Naive thymus-derived CD4-positive, alpha-beta T cell (primary cell): Measurements from ENCODE around the gene OR52L1. TPM values are rescaled to one million over a fixed set of nuclear protein-coding genes. Genes with fewer than 3 reads are reported as not detected.

Experiments used
- ATAC-seq: fragments of 150-1000 bp; cut with Tn5 transposase; 2 replicates; pipeline ENCODE4 v1.10.0; 2021; ENCODE audit warnings: mild to moderate bottlenecking, moderate library complexity
- CTCF ChIA-PET: fragments of 350-600 bp; sonication (Branson Sonifier 250); formaldehyde crosslinking; loops from one replicate; lab custom pipeline; 2021; ENCODE audit warnings: antibody characterized with exemption; lab: Charles Lee
- POLR2A ChIA-PET: fragments of 350-600 bp; sonication (Branson Sonifier 250); formaldehyde crosslinking; loops from one replicate; lab custom pipeline; 2021; ENCODE audit warnings: antibody characterized with exemption, inconsistent platforms; lab: Charles Lee
- DNase-seq, 9 donors: peaks; one replicate each; pipeline versions ENCODE4 v3.0.0 to v3.0.0-alpha.2; 2020 to 2022; ENCODE audit warnings: mixed read lengths in 1 of 9
- H3K27ac ChIP-seq: one replicate; pipeline ENCODE4 v1.7.0; 2013; ENCODE audit warnings: mild to moderate bottlenecking, low read depth, low read length, moderate library complexity
- H3K27me3 ChIP-seq, 2 donors: one replicate each; pipeline ENCODE4 v1.7.0; 2013; ENCODE audit warnings: low read length in 2 of 2, mild to moderate bottlenecking in 2 of 2, moderate library complexity in 2 of 2; ENCODE audit not compliant: control insufficient read depth in 2 of 2, insufficient read depth in 2 of 2
- H3K36me3 ChIP-seq, 3 experiments: 1 replicate in 2 of 3; 2 replicates in 1 of 3; pipeline ENCODE4 v1.7.0; 2013; ENCODE audit warnings: low read length in 3 of 3, mild to moderate bottlenecking in 3 of 3, moderate library complexity in 1 of 3; ENCODE audit not compliant: insufficient read depth in 3 of 3, control insufficient read depth in 2 of 3
- H3K4me1 ChIP-seq, 2 donors: one replicate each; pipeline ENCODE4 v1.7.0; 2013; ENCODE audit warnings: low read length in 2 of 2, mild to moderate bottlenecking in 2 of 2, moderate library complexity in 1 of 2; ENCODE audit not compliant: control insufficient read depth in 2 of 2, insufficient read depth in 2 of 2
- H3K4me3 ChIP-seq: 2 replicates; pipeline ENCODE4 v1.7.0; 2013; ENCODE audit warnings: mild to moderate bottlenecking, low read length
- H3K9me3 ChIP-seq, 3 experiments: 1 replicate in 2 of 3; 2 replicates in 1 of 3; pipeline ENCODE4 v1.7.0; 2013; ENCODE audit warnings: low read length in 3 of 3; ENCODE audit not compliant: control insufficient read depth in 2 of 3
- H3K27ac Mint-ChIP-seq, 9 donors: one replicate each; pipeline ENCODE4 v1.8.0; 2020 to 2022; ENCODE audit warnings: mixed read lengths in 9 of 9, mild to moderate bottlenecking in 8 of 9, moderate library complexity in 5 of 9, inconsistent platforms in 2 of 9
- H3K27me3 Mint-ChIP-seq, 5 donors: one replicate each; pipeline ENCODE4 v1.8.0; 2021 to 2022; ENCODE audit warnings: mixed read lengths in 5 of 5, mild to moderate bottlenecking in 1 of 5
- H3K36me3 Mint-ChIP-seq, 5 donors: one replicate each; pipeline ENCODE4 v1.8.0; 2020 to 2022; ENCODE audit warnings: mixed read lengths in 5 of 5, mild to moderate bottlenecking in 3 of 5, inconsistent platforms in 1 of 5
- H3K4me1 Mint-ChIP-seq, 7 donors: one replicate each; pipeline ENCODE4 v1.8.0; 2020 to 2022; ENCODE audit warnings: mixed read lengths in 7 of 7, mild to moderate bottlenecking in 3 of 7, inconsistent platforms in 1 of 7
- H3K4me3 Mint-ChIP-seq, 10 donors: one replicate each; pipeline ENCODE4 v1.8.0; 2020 to 2022; ENCODE audit warnings: mild to moderate bottlenecking in 10 of 10, mixed read lengths in 10 of 10, moderate library complexity in 6 of 10, inconsistent platforms in 2 of 10
- H3K9me3 Mint-ChIP-seq, 11 donors: one replicate each; pipeline ENCODE4 v1.8.0; 2020 to 2022; ENCODE audit warnings: mixed read lengths in 11 of 11, mild to moderate bottlenecking in 4 of 11, inconsistent platforms in 1 of 11, moderate library complexity in 1 of 11
- intact Hi-C, 2 donors: fragments of 100-400 bp; cut with micrococcal nuclease; formaldehyde crosslinking; loops; one replicate each; pipeline ENCODE4 v1.15.1; 2023
- polyA plus RNA-seq, 2 donors: library from polyadenylated mRNA; unstranded; fragments of 300-500 nt; fragmentation: Illumina TruSeq; gene quantifications; one replicate each; pipeline ENCODE4 v1.2.3, GENCODE V29; 2021
- total RNA-seq, 6 experiments: library from RNA in 5 of 6; stranded (reverse) in 5 of 6; gene quantifications; 1 replicate in 5 of 6; 2 replicates in 1 of 6; pipeline ENCODE4 v1.2.3 and lab custom pipeline; 2021 to 2026

Gene OR52L1
- total and polyA plus RNA-seq, 7 experiments from 2014 or later: not detected

DNA sequence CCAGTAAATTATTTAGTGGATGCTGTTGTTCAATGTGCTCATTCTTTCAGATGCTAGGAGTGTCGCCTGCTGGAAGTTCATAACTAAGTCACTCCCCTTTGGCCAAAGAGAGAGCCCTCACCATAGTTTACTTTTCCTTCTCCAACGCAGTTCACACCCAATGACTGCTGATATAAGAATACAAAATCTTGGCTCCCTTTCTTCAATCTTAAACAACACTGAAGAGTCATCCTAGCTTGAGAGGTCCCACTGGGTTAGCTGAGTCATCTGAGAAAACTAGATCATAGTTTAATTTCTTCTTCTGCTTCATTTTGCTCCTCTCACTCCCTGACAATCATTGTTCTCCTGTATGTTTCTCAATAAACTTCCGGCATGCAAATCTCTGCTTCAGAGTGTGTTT is 5.4 kb upstream of the OR52L1 start:
- DNase-seq (no peak), ATAC-seq (no peak)
- Histone ChIP-seq H3K27ac (no peak overlapping the region), H3K4me3 (no peak overlapping the region), H3K27me3 (peaks cover 0 to 6% of the 10 kb centered on the region in 2 donors), H3K9me3 (no peaks in the 10 kb centered on the region), H3K36me3 (no peaks in the 10 kb centered on the region), H3K4me1 (no peaks in the 10 kb centered on the region)
- intact Hi-C loops: loop anchor here (1.0 kb wide), 1 partner anchor 361 kb away; no protein-coding TSS in a partner anchor
- Mint-ChIP-seq H3K27me3 (peaks cover 14 to 30% (median 27%) of the 10 kb centered on the region in 5 donors), H3K4me3 (no peak overlapping the region), H3K9me3 (peaks cover 0 to 2% (median 0%) of the 10 kb centered on the region in 11 donors), H3K27ac (no peak overlapping the region), H3K4me1 (no peaks in the 10 kb centered on the region), H3K36me3 (no peaks in the 10 kb centered on the region)
- POLR2A ChIA-PET: no interaction called here
- CTCF ChIA-PET: no interaction called here

DNA sequence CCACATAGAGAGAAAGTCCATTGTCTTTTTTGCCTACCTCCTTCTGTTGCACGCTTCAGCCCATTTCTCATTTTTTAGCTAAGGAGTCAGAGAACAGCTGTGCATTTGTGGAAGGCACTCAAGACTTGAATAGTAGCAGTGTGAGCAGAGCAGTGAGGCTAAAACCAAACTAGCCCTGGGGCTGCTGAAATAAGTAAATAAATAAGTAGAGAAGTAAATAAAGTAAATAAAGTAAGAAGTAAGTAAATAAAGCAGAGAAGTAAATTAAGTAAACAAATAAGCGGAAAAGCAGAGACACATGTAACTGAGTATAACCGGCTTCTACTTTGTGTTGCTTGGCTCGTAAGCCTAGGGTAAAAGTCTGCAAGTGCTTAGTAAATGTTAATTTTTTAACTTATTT is 2.4 kb upstream of the OR52L1 start:
- no peaks in the 10 kb centered on the region for H3K4me1 Mint-ChIP-seq
- Histone ChIP-seq H3K4me3 (no peak overlapping the region), H3K4me1 (no peaks in the 10 kb centered on the region), H3K9me3 (no peaks in the 10 kb centered on the region), H3K36me3 (no peaks in the 10 kb centered on the region), H3K27ac (no peak overlapping the region), H3K27me3 (peaks cover 0 to 6% of the 10 kb centered on the region in 2 donors)
- intact Hi-C loops: no loop called here
- peaks cover 12 to 45% (median 33%) of the 10 kb centered on the region in 5 donors for H3K27me3 Mint-ChIP-seq
- no peak for DNase-seq
- POLR2A ChIA-PET: no interaction called here
- H3K9me3 Mint-ChIP-seq: peaks cover 0 to 8% (median 0%) of the 10 kb centered on the region in 11 donors
- no peak overlapping the region for H3K4me3 Mint-ChIP-seq
- H3K27ac Mint-ChIP-seq: no peak overlapping the region
- ATAC-seq: no peak
- H3K36me3 Mint-ChIP-seq: no peaks in the 10 kb centered on the region
- CTCF ChIA-PET: no interaction called here

- H3K27me3 Mint-ChIP-seq: peaks cover 3 to 66% (median 34%) of the 10 kb centered on the region in 5 donors
- no peak for DNase-seq
Observed at GRCh38 chr11:5983443-5983842, 3.3 kb downstream of the OR52L1 start.

DNA sequence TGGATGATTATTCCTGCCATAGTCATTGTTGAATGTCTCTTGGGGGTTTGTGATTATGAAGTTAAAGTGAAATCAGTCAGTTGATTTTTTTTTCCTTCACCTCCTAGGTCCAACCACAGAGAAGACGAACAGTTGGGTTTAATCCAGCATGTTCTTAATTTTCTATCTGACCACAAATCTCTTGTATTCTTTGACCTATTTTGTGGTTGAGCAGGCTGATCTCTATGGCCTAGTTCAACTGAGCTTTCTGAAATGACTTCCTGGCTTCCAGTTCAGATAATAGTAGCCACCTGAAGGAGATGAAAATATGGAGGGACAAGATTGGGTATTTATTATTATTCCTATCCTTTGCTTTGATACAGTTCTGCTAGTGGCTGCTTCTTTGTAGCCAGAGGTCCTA is 13.3 kb downstream of the OR52L1 start:
- H3K4me1 Mint-ChIP-seq: no peaks in the 10 kb centered on the region
- intact Hi-C loops: no loop called here
- ATAC-seq (no peak), DNase-seq (no peak)
- Histone ChIP-seq H3K9me3 (no peaks in the 10 kb centered on the region), H3K4me1 (no peaks in the 10 kb centered on the region), H3K27ac (no peak overlapping the region), H3K4me3 (no peak overlapping the region), H3K36me3 (no peaks in the 10 kb centered on the region), H3K27me3 (no peaks in the 10 kb centered on the region)
- ChIA-PET POLR2A (no interaction called here), CTCF (no interaction called here)
- H3K9me3 Mint-ChIP-seq: peaks cover 0 to 13% (median under 1%) of the 10 kb centered on the region in 11 donors
- H3K36me3 Mint-ChIP-seq: no peaks in the 10 kb centered on the region
- H3K27me3 Mint-ChIP-seq: peaks cover 7 to 28% (median 18%) of the 10 kb centered on the region in 5 donors
- H3K4me3 Mint-ChIP-seq: no peak overlapping the region
- no peak overlapping the region for H3K27ac Mint-ChIP-seq

More at GRCh38 chr11:5983443-5983842, 3.3 kb downstream of the OR52L1 start:
- Mint-ChIP-seq H3K27ac (no peak overlapping the region), H3K4me3 (no peak overlapping the region), H3K4me1 (no peaks in the 10 kb centered on the region), H3K9me3 (peaks cover 0 to 41% (median 7%) of the 10 kb centered on the region in 11 donors), H3K36me3 (peaks cover 0 to 3% (median 0%) of the 10 kb centered on the region in 5 donors)
- H3K27me3 ChIP-seq: no peaks in the 10 kb centered on the region
- POLR2A ChIA-PET: no interaction called here
- no peaks in the 10 kb centered on the region for H3K36me3 ChIP-seq
- intact Hi-C loops: no loop called here
- no peaks in the 10 kb centered on the region for H3K9me3 ChIP-seq
- CTCF ChIA-PET: no interaction called here
- H3K4me1 ChIP-seq: no peaks in the 10 kb centered on the region
- H3K4me3 ChIP-seq: no peak overlapping the region
- no peak overlapping the region for H3K27ac ChIP-seq
- no peak for ATAC-seq

DNA sequence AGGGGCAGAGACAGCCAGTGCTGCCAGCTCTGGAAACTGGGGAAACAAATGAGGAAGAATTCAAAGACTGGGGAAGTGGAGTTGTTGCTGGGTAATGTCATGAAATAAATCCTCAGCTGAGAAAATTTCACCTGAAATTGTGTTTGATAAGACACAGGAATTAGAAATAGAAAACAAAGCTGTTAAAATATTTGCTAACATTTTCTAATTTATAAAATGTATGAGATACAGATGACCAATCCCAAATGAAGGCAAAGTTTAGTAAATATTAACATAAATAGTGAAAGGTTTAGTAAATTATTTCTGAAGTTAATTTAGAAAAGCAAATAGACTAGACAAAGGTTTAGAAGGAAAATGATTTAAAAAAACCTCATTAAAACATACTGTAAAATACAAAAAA is 18.4 kb downstream of the OR52L1 start, which contains the start of gene OR56A5:
TSS of gene OR56A5 (minus strand) at position 101 of the 400 bp plus-strand sequence. CDS start at position 101, 0 bp downstream.
- H3K4me3 Mint-ChIP-seq: no peak within 1 kb of the TSS
- DNase-seq (no peak), ATAC-seq (no peak)
- no peaks in the 10 kb centered on the region for H3K27me3 ChIP-seq
- H3K27me3 Mint-ChIP-seq: peaks cover 7 to 56% (median 38%) of the 10 kb centered on the region in 5 donors
- H3K36me3 ChIP-seq: no peaks in the 10 kb centered on the region
- H3K9me3 ChIP-seq: peaks cover 0 to 3% (median 0%) of the 10 kb centered on the region in 3 experiments
- H3K27ac Mint-ChIP-seq: no peak within 1 kb of the TSS
- no peak within 1 kb of the TSS for H3K27ac ChIP-seq
- H3K9me3 Mint-ChIP-seq: peaks cover 2 to 19% (median 14%) of the 10 kb centered on the region in 11 donors
- ChIA-PET POLR2A (no interaction called here), CTCF (no interaction called here)
- no peaks in the 10 kb centered on the region for H3K4me1 Mint-ChIP-seq
- no peaks in the 10 kb centered on the region for H3K4me1 ChIP-seq
- peaks cover 0 to 3% (median 0%) of the 10 kb centered on the region in 5 donors for H3K36me3 Mint-ChIP-seq
- H3K4me3 ChIP-seq: no peak within 1 kb of the TSS
- intact Hi-C loops: no loop called here

DNA sequence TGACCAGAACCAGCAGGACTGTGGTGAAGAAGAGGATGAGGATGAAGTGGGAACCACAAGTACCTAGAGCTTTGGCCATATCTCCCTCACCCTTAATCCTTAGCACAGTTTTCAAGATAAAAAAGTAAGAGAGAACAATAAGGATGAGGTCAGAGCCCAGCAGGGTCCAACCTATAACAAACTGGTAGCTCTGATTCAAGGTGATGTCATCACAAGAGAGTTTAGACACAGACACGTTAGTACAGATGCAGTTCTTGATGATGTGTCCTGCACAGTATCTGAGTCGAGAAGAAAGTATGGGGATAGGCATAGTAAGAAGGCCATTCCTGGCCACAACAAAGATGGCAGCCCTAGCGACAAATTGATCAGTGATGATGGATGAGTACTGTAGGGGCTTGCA is 19.1 kb downstream of the OR52L1 start:
- POLR2A ChIA-PET: no interaction called here
- H3K36me3 ChIP-seq: no peaks in the 10 kb centered on the region
- ATAC-seq: no peak

DNA sequence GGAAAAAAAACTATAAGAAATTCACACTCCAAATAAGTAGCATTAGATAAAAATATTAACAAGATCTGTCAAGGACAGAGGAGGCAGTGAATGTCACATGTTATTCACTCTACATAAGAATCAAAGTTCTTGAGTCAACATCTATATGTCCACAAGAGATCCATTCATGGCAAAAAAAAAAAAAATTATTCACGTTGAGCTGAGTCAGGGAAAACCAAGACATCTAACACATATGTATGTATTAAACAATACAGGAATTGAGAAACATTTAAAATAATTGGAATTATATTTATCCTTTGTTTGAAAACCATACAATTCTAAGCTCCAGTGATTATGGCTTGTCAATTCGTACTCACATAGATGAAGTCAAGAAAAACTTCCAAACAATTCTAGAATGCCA is 19.8 kb downstream of the OR52L1 start:
- no peaks in the 10 kb centered on the region for H3K4me1 ChIP-seq
- H3K9me3 ChIP-seq: peaks cover 0 to 7% (median 0%) of the 10 kb centered on the region in 3 experiments
- Mint-ChIP-seq H3K27me3 (peaks cover 7 to 56% (median 38%) of the 10 kb centered on the region in 5 donors), H3K4me3 (no peak overlapping the region), H3K27ac (no peak overlapping the region), H3K4me1 (no peaks in the 10 kb centered on the region), H3K36me3 (peaks cover 0 to 5% (median 0%) of the 10 kb centered on the region in 5 donors), H3K9me3 (peaks cover 4 to 33% (median 21%) of the 10 kb centered on the region in 11 donors)
- CTCF ChIA-PET: no interaction called here
- H3K27ac ChIP-seq: no peak overlapping the region
- no peaks in the 10 kb centered on the region for H3K36me3 ChIP-seq
- no peaks in the 10 kb centered on the region for H3K27me3 ChIP-seq
- DNase-seq (no peak), ATAC-seq (no peak)
- no peak overlapping the region for H3K4me3 ChIP-seq
- POLR2A ChIA-PET: no interaction called here
- intact Hi-C loops: no loop called here

More for the DNA sequence above, 19.1 kb downstream of the OR52L1 start:
- H3K4me1 ChIP-seq: no peaks in the 10 kb centered on the region
- no peaks in the 10 kb centered on the region for H3K27me3 ChIP-seq
- intact Hi-C loops: no loop called here
- H3K27ac ChIP-seq: no peak overlapping the region
- DNase-seq: no peak
- peaks cover 0 to 7% (median 0%) of the 10 kb centered on the region in 3 experiments for H3K9me3 ChIP-seq
- peaks cover 7 to 56% (median 38%) of the 10 kb centered on the region in 5 donors for H3K27me3 Mint-ChIP-seq
- no peak overlapping the region for H3K4me3 ChIP-seq
- CTCF ChIA-PET: no interaction called here
- H3K4me3 Mint-ChIP-seq: no peak overlapping the region
- no peaks in the 10 kb centered on the region for H3K4me1 Mint-ChIP-seq
- no peak overlapping the region for H3K27ac Mint-ChIP-seq
- H3K36me3 Mint-ChIP-seq: peaks cover 0 to 5% (median 0%) of the 10 kb centered on the region in 5 donors
- peaks cover 3 to 26% (median 18%) of the 10 kb centered on the region in 11 donors for H3K9me3 Mint-ChIP-seq
